HepG2 (cell line): ENCODE data around the gene PTPN2. TPM values are rescaled to one million over a fixed set of nuclear protein-coding genes. Genes with fewer than 3 reads are reported as not detected.

Experiments used
- ATAC-seq: fragments of 200-7000 bp; cut with Tn5 transposase; 3 replicates; pipeline ENCODE4 v1.9.1; 2020; ENCODE audit warnings: mild to moderate bottlenecking, moderate library complexity
- BruUV-seq: library from RNA; stranded (reverse); fragments of 400-500 nt; replicated peaks from 2 replicates; lab custom pipeline; 2021; lab: Mats Ljungman, UMichigan
- CTCF ChIA-PET: fragments of 300-600 bp; formaldehyde crosslinking; extraction: SDS; loops from one replicate; lab custom pipeline; 2021; ENCODE audit warnings: low total read pairs, inconsistent platforms, low intra/inter-chr PET ratio; lab: Yijun Ruan, JAX
- POLR2A ChIA-PET: fragments of 350-600 bp; sonication (Branson Sonifier 250); formaldehyde crosslinking; loops from one replicate; lab custom pipeline; 2020; ENCODE audit warnings: antibody characterized with exemption, inconsistent platforms; lab: Yijun Ruan, JAX
- DNase-seq: peaks from one replicate; pipeline ENCODE4 v3.0.0-alpha.2; 2015; ENCODE audit warnings: low spot score
- FAIRE-seq: peaks from 3 replicates; lab custom pipeline; 2011; peaks lifted over from hg19 to GRCh38; lab: Jason Lieb, UNC
- H2AFZ ChIP-seq: one replicate; pipeline ENCODE4 v1.6.1; 2011; ENCODE audit warnings: low read length, inconsistent platforms
- H3K27ac ChIP-seq: fragments of 300-600 bp; 3 replicates; pipeline ENCODE4 v1.8.0; 2011; ENCODE audit warnings: mixed run types, mild to moderate bottlenecking, mixed read lengths, low read length, inconsistent platforms; ENCODE audit not compliant: insufficient read depth; ENCODE audit errors: extremely low read length
- H3K27me3 ChIP-seq, 2 experiments: fragments of 200-600 bp in 1 of 2; 2 replicates in 1 of 2; 3 replicates in 1 of 2; pipeline versions ENCODE4 v1.6.0 to v1.8.0; 2011; ENCODE audit warnings: low read length in 2 of 2, mild to moderate bottlenecking in 2 of 2, moderate library complexity in 2 of 2, inconsistent platforms in 1 of 2; ENCODE audit not compliant: insufficient read depth in 2 of 2, control insufficient read depth in 1 of 2
- H3K36me3 ChIP-seq, 2 experiments: fragments of 200-600 bp in 1 of 2; replicated peaks in 1 of 2; 2 replicates in 1 of 2; 3 replicates in 1 of 2; pipeline versions ENCODE4 v1.5.1 to v1.8.0; 2011; ENCODE audit warnings: low read length in 2 of 2, inconsistent platforms in 1 of 2; ENCODE audit not compliant: insufficient read depth in 2 of 2, control insufficient read depth in 1 of 2
- H3K4me1 ChIP-seq: 2 replicates; pipeline ENCODE4 v1.5.1; 2012; ENCODE audit warnings: low read length, inconsistent platforms; ENCODE audit not compliant: insufficient read depth
- H3K4me2 ChIP-seq: 2 replicates; pipeline ENCODE4 v1.6.0; 2011; ENCODE audit warnings: low read depth, low read length, inconsistent platforms
- H3K4me3 ChIP-seq, 3 experiments: fragments of 200-600 bp in 1 of 3; sonication (generic), shearing (Covaris generic) in 1 of 3; replicated peaks in 1 of 3; 2 replicates each; pipeline ENCODE4 v1.5.1; 2011 to 2016; ENCODE audit warnings: low read length in 3 of 3, inconsistent platforms in 2 of 3, low read depth in 2 of 3, mild to moderate bottlenecking in 2 of 3, control low read depth in 1 of 3, mixed read lengths in 1 of 3; ENCODE audit not compliant: insufficient read depth in 1 of 3
- H3K79me2 ChIP-seq: one replicate; pipeline ENCODE4 v1.6.1; 2011; ENCODE audit warnings: low read length, inconsistent platforms; ENCODE audit not compliant: insufficient read depth
- H3K9ac ChIP-seq: 2 replicates; pipeline ENCODE4 v1.6.0; 2011; ENCODE audit warnings: mild to moderate bottlenecking, low read depth, low read length, inconsistent platforms; ENCODE audit not compliant: insufficient read depth
- H3K9me3 ChIP-seq: 2 replicates; pipeline ENCODE4 v1.5.1; 2012; ENCODE audit warnings: mild to moderate bottlenecking, low read length
- H4K20me1 ChIP-seq: 2 replicates; pipeline ENCODE4 v1.6.0; 2011; ENCODE audit warnings: inconsistent platforms, mild to moderate bottlenecking, low read length, moderate library complexity; ENCODE audit not compliant: insufficient read depth
- ZNF598 ChIP-seq: sonication (generic); formaldehyde crosslinking; IDR thresholded peaks from 2 replicates; pipeline ENCODE4 v1.5.1; 2020; ENCODE audit warnings: mild to moderate bottlenecking, missing genetic modification reagents, borderline replicate concordance
- WGBS: methylation state at CpG from one replicate; pipeline ENCODE4 v1.1.6; 2017; ENCODE audit warnings: low lambda C conversion rate; 5-methylcytosine and 5-hydroxymethylcytosine counted together
- in situ Hi-C: cut with HindIII; loops from 2 replicates; pipeline ENCODE4 v1.10.0; 2017; ENCODE audit warnings: low pct_unique_long_range_greater_than_20kb; ENCODE audit not compliant: extremely low pct_ligation_motif_present
- intact Hi-C: fragments of 100-400 bp; cut with micrococcal nuclease; formaldehyde crosslinking; loops from one replicate; pipeline ENCODE4 v1.10.0; 2022; ENCODE audit not compliant: unreplicated experiment
- polyA plus RNA-seq, 8 experiments: library from polyadenylated mRNA; depleted of rRNA in 3 of 8; stranded (reverse) in 7 of 8; unstranded in 1 of 8; fragments of >200 nt; fragmentation: Illumina TruSeq in 4 of 8; extraction: Trizol in 4 of 8; gene quantifications; 2 replicates each; pipeline versions ENCODE4 v1.2.1 to v1.2.3, GENCODE V29; 2011 to 2016; ENCODE audit warnings: low read depth in 4 of 8, missing spikeins in 1 of 8, mixed read lengths in 1 of 8; ENCODE audit not compliant: insufficient read depth in 1 of 8
- total RNA-seq, 5 experiments: library from RNA; depleted of rRNA; stranded (reverse); fragments of >200 nt; fragmentation: Illumina TruSeq; extraction: Trizol; gene quantifications; 2 replicates each; pipeline ENCODE4 v1.2.3, GENCODE V29; 2016; ENCODE audit warnings: low read depth in 1 of 5
- TF ChIP-seq, protein P1 (sequence below): sonication (generic); formaldehyde crosslinking; IDR thresholded peaks from 2 replicates; pipeline ENCODE4 v1.4.0; 2020; ENCODE audit warnings: missing genetic modification reagents

PTPN2 gene
- total and polyA plus RNA-seq, 2 of the 13 experiments (the other 11 are each of a cell fraction or from before 2014, with no cell fraction given) = 24.9 to 41.5 TPM

DNA sequence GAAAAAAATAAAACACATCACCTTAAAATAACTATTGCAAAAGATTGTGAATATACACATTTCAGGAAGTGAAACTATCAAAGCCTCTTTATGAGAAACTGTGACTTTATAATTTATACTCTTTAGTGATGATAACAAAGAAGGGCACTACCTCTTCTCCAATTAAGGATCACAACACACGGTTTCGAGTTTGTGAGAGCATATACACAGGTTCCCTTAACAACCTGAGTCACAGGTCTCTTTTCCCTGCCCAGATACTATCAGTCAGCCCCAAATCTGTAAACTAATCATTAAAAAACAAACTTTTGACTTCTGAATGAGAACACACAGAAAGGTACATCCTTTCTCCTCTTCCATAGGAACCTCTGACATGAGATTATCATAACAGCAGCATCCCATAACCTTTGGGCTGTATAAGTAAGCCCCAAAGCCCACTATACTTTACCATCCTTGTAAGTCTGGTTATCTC, 44.9 kb downstream of the PTPN2 start:
- intact Hi-C loops (loop anchor here (10.0 kb wide), 1 partner anchor 54 kb away; no protein-coding TSS in a partner anchor), in situ Hi-C loops (no loop called here)
- H3K4me2 ChIP-seq = no peak overlapping the region

More for the DNA sequence above, 44.9 kb downstream of the PTPN2 start:
- Histone ChIP-seq H3K4me1 (peaks cover 24% of the 10 kb centered on the region), H3K27ac (peak overlapping the region; percentile 10), H3K79me2 (peaks cover 12% of the 10 kb centered on the region), H3K27me3 (no peaks in the 10 kb centered on the region), H4K20me1 (no peaks in the 10 kb centered on the region), H3K36me3 (peaks cover 5 to 18% of the 10 kb centered on the region in 2 experiments), H2AFZ (no peak overlapping the region), H3K9me3 (no peaks in the 10 kb centered on the region), H3K4me3 (no peak overlapping the region), H3K9ac (no peak overlapping the region)
- ChIA-PET POLR2A (interaction anchor here (1.3 to 1.5 kb wide), 2 partner anchors 45 kb away, joined by 4 to 12 read pairs; partner anchors contain the start of gene PTPN2), CTCF (no interaction called here)
- TF ChIP-seq ZNF598 = no peak
- TF ChIP-seq, protein P1, sequence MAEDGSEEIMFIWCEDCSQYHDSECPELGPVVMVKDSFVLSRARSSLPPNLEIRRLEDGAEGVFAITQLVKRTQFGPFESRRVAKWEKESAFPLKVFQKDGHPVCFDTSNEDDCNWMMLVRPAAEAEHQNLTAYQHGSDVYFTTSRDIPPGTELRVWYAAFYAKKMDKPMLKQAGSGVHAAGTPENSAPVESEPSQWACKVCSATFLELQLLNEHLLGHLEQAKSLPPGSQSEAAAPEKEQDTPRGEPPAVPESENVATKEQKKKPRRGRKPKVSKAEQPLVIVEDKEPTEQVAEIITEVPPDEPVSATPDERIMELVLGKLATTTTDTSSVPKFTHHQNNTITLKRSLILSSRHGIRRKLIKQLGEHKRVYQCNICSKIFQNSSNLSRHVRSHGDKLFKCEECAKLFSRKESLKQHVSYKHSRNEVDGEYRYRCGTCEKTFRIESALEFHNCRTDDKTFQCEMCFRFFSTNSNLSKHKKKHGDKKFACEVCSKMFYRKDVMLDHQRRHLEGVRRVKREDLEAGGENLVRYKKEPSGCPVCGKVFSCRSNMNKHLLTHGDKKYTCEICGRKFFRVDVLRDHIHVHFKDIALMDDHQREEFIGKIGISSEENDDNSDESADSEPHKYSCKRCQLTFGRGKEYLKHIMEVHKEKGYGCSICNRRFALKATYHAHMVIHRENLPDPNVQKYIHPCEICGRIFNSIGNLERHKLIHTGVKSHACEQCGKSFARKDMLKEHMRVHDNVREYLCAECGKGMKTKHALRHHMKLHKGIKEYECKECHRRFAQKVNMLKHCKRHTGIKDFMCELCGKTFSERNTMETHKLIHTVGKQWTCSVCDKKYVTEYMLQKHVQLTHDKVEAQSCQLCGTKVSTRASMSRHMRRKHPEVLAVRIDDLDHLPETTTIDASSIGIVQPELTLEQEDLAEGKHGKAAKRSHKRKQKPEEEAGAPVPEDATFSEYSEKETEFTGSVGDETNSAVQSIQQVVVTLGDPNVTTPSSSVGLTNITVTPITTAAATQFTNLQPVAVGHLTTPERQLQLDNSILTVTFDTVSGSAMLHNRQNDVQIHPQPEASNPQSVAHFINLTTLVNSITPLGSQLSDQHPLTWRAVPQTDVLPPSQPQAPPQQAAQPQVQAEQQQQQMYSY = no peak
- ATAC-seq (no peak), FAIRE-seq (no peak), DNase-seq (no peak)
- BruUV-seq = no TSS peak
- WGBS = 92% methylated on average over 2 of the region's 2 CpGs
